Ramos (cell line): ENCODE measurements around the gene MRM1.

Experiments used
- in situ Hi-C: fragments of 300-500 bp; cut with MboI; formaldehyde crosslinking; loops from one replicate; pipeline ENCODE4 v1.14.3; 2022; ENCODE audit warnings: low sequenced_read_pairs; ENCODE audit not compliant: unreplicated experiment

The MRM1 gene

GRCh38 chr17:36599546-36600250 is 1.7 kb upstream of the MRM1 start:
- in situ Hi-C loops = loop anchor here (25.0 kb wide), 1 partner anchor 788 kb away; the partner anchor contains the start of gene C17orf78

GRCh38 chr17:36600465-36600864 is 918 bp upstream of the MRM1 start:
- in situ Hi-C loops = loop anchor here (25.0 kb wide), 1 partner anchor 787 kb away; the partner anchor contains the start of gene C17orf78

GRCh38 chr17:36600936-36601302 is 464 bp upstream of the MRM1 start:
- in situ Hi-C loops = loop anchor here (25.0 kb wide), 1 partner anchor 786 kb away; the partner anchor contains the start of gene C17orf78

- in situ Hi-C loops = loop anchor here (25.0 kb wide), 1 partner anchor 785 kb away; the partner anchor contains the start of gene C17orf78
Observed at GRCh38 chr17:36602030-36602748, 806 bp downstream of the MRM1 start.

- in situ Hi-C loops = loop anchor here (25.0 kb wide), 1 partner anchor 784 kb away; the partner anchor contains the start of gene C17orf78
Observed at GRCh38 chr17:36602924-36603384, 1.6 kb downstream of the MRM1 start.

GRCh38 chr17:36605028-36605427 is 3.6 kb downstream of the MRM1 start:
- in situ Hi-C loops = loop anchor here (25.0 kb wide), 1 partner anchor 782 kb away; the partner anchor contains the start of gene C17orf78

- in situ Hi-C loops = loop anchor here (25.0 kb wide), 1 partner anchor 779 kb away; the partner anchor contains the start of gene C17orf78
Observed at GRCh38 chr17:36608280-36608679, 6.9 kb downstream of the MRM1 start.

GRCh38 chr17:36608794-36609497 is 7.6 kb downstream of the MRM1 start:
- in situ Hi-C loops = loop anchor here (25.0 kb wide), 1 partner anchor 778 kb away; the partner anchor contains the start of gene C17orf78

- in situ Hi-C loops = loop anchor here (25.0 kb wide), 1 partner anchor 778 kb away; the partner anchor contains the start of gene C17orf78
Observed at GRCh38 chr17:36609498-36609862, 8.1 kb downstream of the MRM1 start.

- in situ Hi-C loops = loop anchor here (25.0 kb wide), 1 partner anchor 777 kb away; the partner anchor contains the start of gene C17orf78
Observed at GRCh38 chr17:36610474-36610873, 9.1 kb downstream of the MRM1 start.

GRCh38 chr17:36611345-36612072 is 10.1 kb downstream of the MRM1 start:
- in situ Hi-C loops = loop anchor here (25.0 kb wide), 1 partner anchor 776 kb away; the partner anchor contains the start of gene C17orf78

- in situ Hi-C loops = loop anchor here (25.0 kb wide), 1 partner anchor 775 kb away; the partner anchor contains the start of gene C17orf78
Observed at GRCh38 chr17:36612323-36612722, 10.9 kb downstream of the MRM1 start.

- in situ Hi-C loops = loop anchor here (25.0 kb wide), 1 partner anchor 774 kb away; the partner anchor contains the start of gene C17orf78
Observed at GRCh38 chr17:36613155-36613554, 11.8 kb downstream of the MRM1 start.

GRCh38 chr17:36614081-36614480 is 12.7 kb downstream of the MRM1 start:
- in situ Hi-C loops = loop anchor here (25.0 kb wide), 1 partner anchor 773 kb away; the partner anchor contains the start of gene C17orf78

GRCh38 chr17:36614933-36615332 is 13.6 kb downstream of the MRM1 start:
- in situ Hi-C loops = loop anchor here (25.0 kb wide), 1 partner anchor 772 kb away; the partner anchor contains the start of gene C17orf78

GRCh38 chr17:36616061-36617029 is 15.0 kb downstream of the MRM1 start:
- in situ Hi-C loops = loop anchor here (25.0 kb wide), 1 partner anchor 771 kb away; the partner anchor contains the start of gene C17orf78

- in situ Hi-C loops = loop anchor here (25.0 kb wide), 1 partner anchor 770 kb away; the partner anchor contains the start of gene C17orf78
Observed at GRCh38 chr17:36617773-36618172, 16.4 kb downstream of the MRM1 start.

- in situ Hi-C loops = loop anchor here (25.0 kb wide), 1 partner anchor 764 kb away; the partner anchor contains the start of gene C17orf78
Observed at GRCh38 chr17:36623281-36623680, 21.9 kb downstream of the MRM1 start.
